ENCODE measurements around the gene ULK3. TPM values are rescaled to one million over a fixed set of nuclear protein-coding genes. Genes with fewer than 3 reads are reported as not detected.
A peak's percentile ranks its signal among the peaks of the same experiment; 100 is the strongest.

The ULK3 gene
- total and polyA plus RNA-seq, 2 of the 4 experiments (the other 2 are of a cell fraction), result 11.8 to 22.7 TPM

- Histone ChIP-seq H3K9me1 (ENCODE audit: insufficient read depth, low read length) (peaks cover 10% of the 10 kb centered on the region; the same call in 1 of the 2 replicates), H3K9me3 (ENCODE audit: control insufficient read depth, insufficient read depth, low read length) (no peaks in the 10 kb centered on the region), H2BK120ac (ENCODE audit: low read depth, low read length) (no peak overlapping the region), H3K79me1 (ENCODE audit: low read depth in 1 of 2, low read length in 2 of 2) (peaks cover 23 to 63% of the 10 kb centered on the region in 2 experiments), H2BK5ac (ENCODE audit: low read depth, low read length, poor library complexity, severe bottlenecking) (no peak overlapping the region), H3K56ac (ENCODE audit: extremely low read depth, insufficient read depth, low read length) (no peak overlapping the region), H3K23ac (ENCODE audit: low read depth, low read length) (no peak overlapping the region), H2BK20ac (ENCODE audit: low read depth, low read length) (no peak overlapping the region), H3K4ac (ENCODE audit: low read depth, low read length) (no peak overlapping the region), H4K91ac (ENCODE audit: insufficient read depth, low read depth, low read length) (no peak overlapping the region), H4K20me1 (ENCODE audit: insufficient read depth, low read length) (peaks cover 59% of the 10 kb centered on the region), H3K27me3 (ENCODE audit: control insufficient read depth, insufficient read depth, low read length) (no peaks in the 10 kb centered on the region), H3K4me1 (ENCODE audit: control insufficient read depth, insufficient read depth, low read length) (no peaks in the 10 kb centered on the region), H3K4me3 (ENCODE audit: insufficient read depth, low read depth, low read length) (no peak overlapping the region), H2AFZ (replicated peaks; ENCODE audit: low read length, poor library complexity) (no peak overlapping the region), H3K36me3 (ENCODE audit: control insufficient read depth, insufficient read depth, low read length) (peaks cover 21% of the 10 kb centered on the region), H2BK15ac (ENCODE audit: low read depth, low read length) (no peak overlapping the region), H3K18ac (ENCODE audit: low read depth, low read length) (no peak overlapping the region), H2AK9ac (replicated peaks; ENCODE audit: low read depth, low read length, poor library complexity) (peak overlapping the region; percentile 57), H4K5ac (ENCODE audit: low read depth, low read length) (no peak overlapping the region), H3K14ac (replicated peaks; ENCODE audit: low read depth, low read length) (no peak overlapping the region), H4K8ac (ENCODE audit: low read depth in 2 of 2, low read length in 2 of 2) (no peak overlapping the region), H3K27ac (ENCODE audit: insufficient read depth, low read length) (no peak overlapping the region), H2AK5ac (ENCODE audit: low read depth, low read length) (no peak overlapping the region), H3K9ac (ENCODE audit: low read depth, low read length) (no peak overlapping the region), H3K4me2 (ENCODE audit: low read depth, low read length) (no peak overlapping the region)
- DNase-seq (no peak), ATAC-seq (ENCODE audit: low read depth) (no peak)
- dilution Hi-C loops (cut with HindIII; ENCODE audit: low sequenced_read_pairs, unreplicated experiment) (no loop called here), intact Hi-C loops (cut with micrococcal nuclease) (no loop called here), in situ Hi-C loops (cut with MboI; ENCODE audit: low sequenced_read_pairs) (no loop called here)
- no TSS peak for BruUV-seq (replicated peaks)
- TF ChIP-seq NFE2L2 (IDR thresholded peaks at IDR 0.05; ENCODE audit: low read depth, low read length) (no peak), BHLHE40 (IDR thresholded peaks at IDR 0.05; ENCODE audit: low read depth, low read length) (no peak), CTCF (conservative IDR thresholded peaks at IDR 0.05; ENCODE audit: low read depth, low read length) (no peak)
- 95% methylated on average over 4 of the region's 9 CpGs; no CpG with 5 or more reads in 1 of the 2 experiments for WGBS, 2 experiments (ENCODE audit: extremely low coverage in 2 of 2, insufficient read length in 1 of 2)
- CTCF ChIA-PET, result interaction anchor here (1.5 kb wide), 1 partner anchor 44 kb away, joined by 5 read pairs; no protein-coding TSS in a partner anchor
- POLR2A ChIA-PET (ENCODE audit: unreplicated experiment), result no interaction called here
Measured at GRCh38 chr15:74857671-74858368, 14.9 kb upstream of the ULK3 start.

Measured in IMR-90 (cell line).